HG02870 (cell line): ENCODE results near the gene TNFSF9.
"Not testable (repeated sequence)": the region's sequence is repeated elsewhere in the genome, so short reads cannot be mapped to it uniquely, and the experiment has no call there.

ENCODE experiments used
- ATAC-seq: cut with Tn5 transposase; IDR thresholded peaks from one replicate; pipeline ENCODE4 v1.9.1; 2021; ENCODE audit warnings: mild to moderate bottlenecking, moderate library complexity; ENCODE audit not compliant: unreplicated experiment

Gene TNFSF9

DNA sequence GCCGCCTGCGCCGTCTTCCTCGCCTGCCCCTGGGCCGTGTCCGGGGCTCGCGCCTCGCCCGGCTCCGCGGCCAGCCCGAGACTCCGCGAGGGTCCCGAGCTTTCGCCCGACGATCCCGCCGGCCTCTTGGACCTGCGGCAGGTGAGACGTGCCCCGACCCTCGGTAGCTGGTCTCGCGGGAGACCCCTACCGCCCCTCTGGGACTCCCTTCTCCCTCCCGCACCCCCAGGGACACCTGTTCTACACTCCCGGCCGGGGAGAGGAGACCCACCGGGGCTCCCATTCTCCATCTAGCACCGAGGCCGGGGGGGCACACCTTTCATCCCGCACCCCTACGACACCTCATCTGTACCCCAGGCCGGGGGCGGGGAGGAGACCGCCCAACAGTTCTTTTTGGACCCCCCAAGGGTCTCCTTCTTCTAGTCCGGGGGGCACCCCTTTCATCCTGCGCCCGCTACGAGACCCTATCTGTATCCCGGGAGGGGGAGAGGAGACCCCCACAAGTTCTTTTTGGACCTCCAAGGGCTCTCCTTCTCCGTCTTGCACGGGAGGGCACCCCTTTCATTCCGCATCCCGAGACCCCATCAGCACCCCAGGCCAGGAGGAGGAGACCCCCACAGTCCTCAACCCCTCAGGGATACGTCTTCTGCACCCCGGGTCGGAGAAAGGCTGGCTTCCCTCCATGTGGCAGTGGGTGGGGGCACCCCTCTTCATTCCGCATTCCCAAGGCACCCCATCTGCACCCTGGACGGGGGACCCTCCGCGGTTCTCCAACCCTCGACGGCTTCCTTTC lies 533 bp downstream of the TNFSF9 start:
- ATAC-seq = no peak

DNA sequence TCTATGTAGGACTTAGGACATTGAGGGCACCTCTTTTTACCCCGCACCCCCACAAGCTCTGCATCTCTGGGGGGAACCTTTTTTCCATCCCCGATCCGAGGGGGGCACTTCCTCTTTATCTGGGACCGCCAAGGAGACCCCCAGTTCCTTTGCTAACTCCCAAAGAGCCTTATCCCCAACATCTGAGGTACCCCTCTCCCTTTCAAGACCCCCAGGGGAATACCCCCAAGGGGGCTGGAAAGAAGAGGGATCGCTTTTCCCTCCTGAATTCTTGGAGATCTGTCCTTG lies 1.1 kb downstream of the TNFSF9 start:
- ATAC-seq = no peak

GRCh38 chr19:6532244-6532999 lies 1.6 kb downstream of the TNFSF9 start:
- ATAC-seq = no peak

GRCh38 chr19:6533000-6533328 lies 2.1 kb downstream of the TNFSF9 start:
- no peak for ATAC-seq

GRCh38 chr19:6533746-6534418 lies 3.1 kb downstream of the TNFSF9 start:
- no peak for ATAC-seq

- ATAC-seq = no peak
Observed at GRCh38 chr19:6534451-6535093, 3.7 kb downstream of the TNFSF9 start.

GRCh38 chr19:6535558-6536137 lies 4.8 kb downstream of the TNFSF9 start:
- no peak for ATAC-seq

DNA sequence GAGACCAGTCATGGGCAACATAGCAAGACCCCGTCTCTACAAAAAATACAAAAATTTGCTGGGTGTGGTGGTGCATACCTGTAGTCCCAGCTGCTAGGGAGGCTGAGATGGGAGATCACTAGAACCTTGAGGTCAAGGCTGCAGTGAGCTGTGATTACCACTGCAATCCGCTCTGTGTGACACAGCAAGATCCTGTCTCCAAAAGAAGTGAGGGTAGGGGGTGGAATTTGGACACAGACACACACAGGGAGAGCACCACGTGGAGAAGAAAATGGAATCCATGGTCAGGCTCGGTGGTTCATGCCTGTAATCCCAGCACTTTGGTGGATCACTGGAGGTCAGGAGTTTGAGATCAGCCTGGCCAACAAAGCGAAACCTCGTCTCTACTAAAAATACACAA lies 8.7 kb downstream of the TNFSF9 start:
- no peak for ATAC-seq

- ATAC-seq = no peak
Observed at GRCh38 chr19:6540918-6541689, 10.3 kb downstream of the TNFSF9 start.

- ATAC-seq = no peak
Observed at GRCh38 chr19:6543866-6544347, 13.1 kb downstream of the TNFSF9 start.

DNA sequence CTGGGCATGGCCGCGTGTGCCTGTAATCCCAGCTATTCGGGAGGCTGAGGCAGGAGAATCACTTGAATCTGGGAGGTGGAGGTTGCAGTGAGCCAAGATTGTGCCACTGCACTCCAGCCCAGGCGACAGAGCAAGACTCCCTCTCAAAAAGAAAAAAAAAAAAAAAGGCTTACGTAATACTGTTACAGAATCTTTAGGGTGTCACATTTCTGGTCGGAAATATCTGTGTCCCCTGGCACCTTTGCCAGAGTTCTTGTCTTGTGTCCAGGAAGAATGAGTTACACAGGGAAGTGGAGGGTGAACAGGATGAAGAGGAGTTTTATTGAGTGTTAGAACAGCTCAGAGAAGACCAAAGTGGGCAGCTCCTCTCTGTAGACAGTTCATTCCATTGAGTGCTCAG lies 19.9 kb downstream of the TNFSF9 start:
- ATAC-seq = not testable (repeated sequence)

DNA sequence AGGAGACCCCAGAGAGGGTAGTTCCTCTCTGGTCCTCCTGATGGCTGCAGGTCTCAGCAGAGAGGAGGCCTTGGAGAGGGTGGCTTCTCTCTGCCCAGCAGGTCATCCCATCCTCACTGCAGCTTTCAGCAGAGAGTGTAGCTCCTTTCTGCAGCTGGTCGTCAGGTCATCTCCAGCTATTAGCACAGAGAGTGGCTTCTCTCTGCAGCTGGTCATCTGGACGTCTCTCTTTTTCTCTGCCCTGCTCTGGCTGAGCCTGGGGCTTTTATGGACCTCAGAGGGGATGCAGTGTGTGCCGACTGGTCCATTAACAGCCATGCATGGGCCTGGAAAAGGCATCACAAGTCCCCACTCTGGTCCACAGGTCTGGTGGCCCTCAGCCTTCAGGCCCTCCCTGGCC lies 20.3 kb downstream of the TNFSF9 start:
- ATAC-seq = no peak

DNA sequence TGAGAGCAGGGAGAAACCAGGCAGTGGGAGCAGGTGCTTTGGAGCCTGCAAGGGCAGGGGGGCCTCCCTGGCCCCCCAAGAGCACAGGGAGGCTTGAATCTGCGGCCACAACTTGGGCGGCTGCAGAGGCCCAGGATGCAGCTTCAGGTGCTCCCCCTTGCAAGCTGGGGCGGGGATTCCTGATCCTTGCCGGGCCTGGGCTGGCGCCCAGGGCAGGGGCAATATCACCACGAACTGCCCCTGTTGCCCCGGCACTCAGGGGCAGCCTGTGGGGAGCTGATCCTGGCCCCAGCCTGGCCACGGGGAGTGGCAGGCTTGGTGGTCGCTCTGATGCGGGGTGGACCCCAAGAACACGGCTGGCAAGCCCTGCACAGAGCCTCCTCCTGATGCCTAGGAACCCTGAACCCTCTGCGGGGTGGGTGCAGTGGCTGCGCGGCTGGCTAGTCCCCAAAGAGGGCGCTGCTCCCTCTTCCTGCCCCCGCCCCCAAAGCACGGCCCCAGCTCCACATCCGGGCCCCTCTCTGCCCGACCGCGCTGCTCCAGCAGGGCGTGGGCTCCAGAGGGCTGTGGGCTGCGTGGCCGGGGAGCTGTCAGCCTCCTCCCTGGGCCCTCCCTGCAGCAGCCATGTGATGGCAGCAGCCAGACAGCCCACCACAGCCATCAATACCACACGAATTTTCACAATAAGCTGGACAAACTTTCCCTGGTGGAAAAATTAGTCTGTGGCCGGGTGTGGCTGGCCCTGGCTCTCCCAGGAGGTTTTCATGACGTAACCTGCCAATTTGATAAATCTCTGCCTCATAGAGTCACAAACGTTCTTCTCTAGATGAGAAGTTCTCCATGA lies 21.0 kb downstream of the TNFSF9 start:
- ATAC-seq = no peak

- no peak for ATAC-seq
Observed at GRCh38 chr19:6556043-6556449, 25.2 kb downstream of the TNFSF9 start.

DNA sequence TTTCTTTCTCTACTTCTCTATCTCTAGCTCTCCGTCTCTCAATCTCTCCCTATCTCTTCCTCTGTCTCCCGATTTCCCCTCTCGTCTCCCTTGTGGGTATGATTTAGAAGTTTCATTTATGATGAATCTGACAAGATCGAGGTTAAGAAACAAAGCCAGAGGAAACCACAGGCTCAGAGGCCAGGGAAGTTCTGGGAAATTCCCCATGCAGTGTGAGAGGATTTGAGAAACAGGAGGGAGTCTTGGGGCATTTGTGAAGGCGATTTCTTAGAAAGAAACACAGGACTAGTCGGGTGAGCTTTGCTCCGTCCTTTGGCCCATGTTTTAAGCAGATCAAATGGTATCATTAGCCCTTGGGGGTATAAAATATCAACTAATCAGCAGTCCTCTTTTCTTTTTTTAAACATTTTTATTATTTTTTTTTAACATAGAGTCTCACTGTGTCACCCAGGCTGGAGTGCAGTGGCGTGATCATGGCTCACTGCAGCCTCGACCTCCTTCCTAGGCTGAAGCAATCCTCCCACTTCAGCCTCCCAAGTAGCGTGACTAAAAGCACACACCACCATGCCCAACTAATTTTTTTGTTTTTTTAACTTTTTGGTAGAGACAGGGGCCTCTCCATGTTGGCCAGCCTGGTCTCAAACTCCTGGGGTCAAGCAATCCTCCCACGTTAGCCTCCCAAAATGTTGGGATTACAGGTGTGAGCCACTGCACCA lies 25.8 kb downstream of the TNFSF9 start:
- ATAC-seq = no peak

DNA sequence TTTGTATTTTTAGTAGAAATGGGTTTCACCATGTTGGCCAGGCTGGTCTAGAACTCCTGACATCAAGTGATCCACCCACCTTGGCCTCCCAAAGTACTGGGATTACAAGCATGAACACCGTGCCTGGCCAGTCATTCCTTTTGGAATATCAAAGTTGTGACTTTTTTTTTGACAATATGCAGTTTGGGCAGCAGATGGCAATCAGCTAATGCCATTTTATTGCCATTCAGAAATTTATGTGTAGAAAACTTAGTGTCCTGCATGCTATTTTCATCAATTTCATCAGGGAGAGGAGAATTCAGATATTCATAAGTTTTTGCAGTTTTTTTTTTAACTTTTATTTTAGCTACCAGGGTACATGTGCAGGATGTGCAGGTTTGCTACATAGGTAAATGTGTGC lies 31.6 kb downstream of the TNFSF9 start:
- not testable (repeated sequence) for ATAC-seq

DNA sequence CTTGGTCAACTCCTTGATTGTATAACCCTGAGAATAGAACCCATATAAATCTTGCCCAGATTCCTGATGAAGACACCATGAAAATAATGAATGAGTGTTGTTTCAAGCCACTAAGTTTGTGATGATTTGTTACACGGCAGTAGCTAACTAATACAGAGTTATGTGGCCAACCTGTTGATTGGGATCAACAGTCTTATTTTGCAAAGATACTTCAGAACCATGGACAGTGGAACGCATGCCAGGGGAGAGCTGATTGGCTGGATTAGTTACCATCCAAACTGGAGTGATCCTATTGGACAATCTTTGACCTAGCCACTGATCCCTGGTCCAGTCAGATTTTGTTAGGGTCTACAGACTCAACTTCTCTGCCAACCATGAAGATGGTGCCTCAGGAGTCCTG lies 33.6 kb downstream of the TNFSF9 start:
- no peak for ATAC-seq

- not testable (repeated sequence) for ATAC-seq
Observed at GRCh38 chr19:6566727-6567126, 35.9 kb downstream of the TNFSF9 start.

GRCh38 chr19:6568010-6568526 lies 37.2 kb downstream of the TNFSF9 start:
- no peak for ATAC-seq
